ENCODE results near the gene ACAT2.
"Not testable (repeated sequence)": the region's sequence is repeated elsewhere in the genome, so short reads cannot be mapped to it uniquely, and the experiment has no call there.

GRCh38 chr6:159721981-159722380 lies 39.9 kb upstream of the ACAT2 start:
- TF ChIP-seq CTCF (IDR thresholded peaks at IDR 0.05); EZH2 (IDR thresholded peaks at IDR 0.05; ENCODE audit: borderline replicate concordance, insufficient read depth, low read depth, low read length, poor library complexity, severe bottlenecking): not testable (repeated sequence)
